Endodermal cell (in vitro differentiated cells): Measurements from ENCODE around the gene NRG2. TPM values are rescaled to one million over a fixed set of nuclear protein-coding genes. Genes with fewer than 3 reads are reported as not detected.

Experiments
- DNase-seq: peaks from one replicate; pipeline ENCODE4 v3.0.0-alpha.2; 2017
- H3K27ac ChIP-seq: 2 replicates; pipeline ENCODE4 v1.5.1; 2013; ENCODE audit warnings: mild to moderate bottlenecking, low read depth, low read length, moderate library complexity
- H3K27me3 ChIP-seq: 2 replicates; pipeline ENCODE4 v1.6.1; 2013; ENCODE audit warnings: mild to moderate bottlenecking, low read length, moderate library complexity; ENCODE audit not compliant: insufficient read depth, control insufficient read depth, poor library complexity, severe bottlenecking
- H3K36me3 ChIP-seq: 2 replicates; pipeline ENCODE4 v1.7.0; 2013; ENCODE audit warnings: mild to moderate bottlenecking, low read length, moderate library complexity; ENCODE audit not compliant: control insufficient read depth, insufficient read depth
- H3K4me1 ChIP-seq: one replicate; pipeline ENCODE4 v1.7.0; 2013; ENCODE audit warnings: low read length; ENCODE audit not compliant: control insufficient read depth, insufficient read depth
- H3K4me3 ChIP-seq: 2 replicates; pipeline ENCODE4 v1.5.1; 2013; ENCODE audit warnings: mild to moderate bottlenecking, low read length, moderate library complexity
- H3K9ac ChIP-seq: 2 replicates; pipeline ENCODE4 v1.6.1; 2013; ENCODE audit warnings: mild to moderate bottlenecking, low read length, moderate library complexity; ENCODE audit not compliant: poor library complexity, severe bottlenecking; ENCODE audit errors: extremely low read depth
- H3K9me3 ChIP-seq: 2 replicates; pipeline ENCODE4 v1.6.1; 2013; ENCODE audit warnings: mild to moderate bottlenecking, low read length, moderate library complexity; ENCODE audit not compliant: control insufficient read depth
- H3K27ac Mint-ChIP-seq: 2 replicates; pipeline ENCODE4 v1.8.0; 2020; ENCODE audit warnings: mixed read lengths
- H3K27me3 Mint-ChIP-seq: 2 replicates; pipeline ENCODE4 v1.8.0; 2021; ENCODE audit warnings: mild to moderate bottlenecking, mixed read lengths; ENCODE audit not compliant: insufficient read depth
- H3K36me3 Mint-ChIP-seq: 2 replicates; pipeline ENCODE4 v1.8.0; 2020; ENCODE audit warnings: low read depth, mixed read lengths
- H3K4me1 Mint-ChIP-seq: 2 replicates; pipeline ENCODE4 v1.8.0; 2020; ENCODE audit warnings: mixed read lengths
- H3K4me3 Mint-ChIP-seq: 2 replicates; pipeline ENCODE4 v1.8.0; 2020; ENCODE audit warnings: mild to moderate bottlenecking, moderate library complexity, mixed read lengths
- H3K9me3 Mint-ChIP-seq: 2 replicates; pipeline ENCODE4 v1.8.0; 2020; ENCODE audit warnings: mild to moderate bottlenecking, mixed read lengths
- WGBS, 2 experiments: methylation state at CpG; one replicate each; pipeline versions ENCODE4 v1.1.5 to v1.1.7; 2013; ENCODE audit warnings: missing lambda C conversion rate in 2 of 2, mixed read lengths in 1 of 2; ENCODE audit not compliant: insufficient coverage in 1 of 2, insufficient read length in 1 of 2; 5-methylcytosine and 5-hydroxymethylcytosine counted together
- total RNA-seq, 2 donors: library from RNA; stranded (reverse); fragmentation: NEBNext Ultra II Directional in 1 of 2; extraction: Animal tissue kit (Norgen Biotek cat#: 25700) in 1 of 2; gene quantifications; 2 replicates in 1 of 2; 3 replicates in 1 of 2; pipeline ENCODE4 v1.2.1, GENCODE V29; 2021
- TF ChIP-seq, protein P1 (sequence below): fragments of 200-600 bp; sonication (generic); conservative IDR thresholded peaks from 2 replicates; pipeline ENCODE4 v1.5.0; 2021; ENCODE audit warnings: antibody characterized with exemption, mild to moderate bottlenecking

NRG2 gene
- total RNA-seq, 2 donors from 2014 or later: 10.8 to 12.5 TPM

DNA sequence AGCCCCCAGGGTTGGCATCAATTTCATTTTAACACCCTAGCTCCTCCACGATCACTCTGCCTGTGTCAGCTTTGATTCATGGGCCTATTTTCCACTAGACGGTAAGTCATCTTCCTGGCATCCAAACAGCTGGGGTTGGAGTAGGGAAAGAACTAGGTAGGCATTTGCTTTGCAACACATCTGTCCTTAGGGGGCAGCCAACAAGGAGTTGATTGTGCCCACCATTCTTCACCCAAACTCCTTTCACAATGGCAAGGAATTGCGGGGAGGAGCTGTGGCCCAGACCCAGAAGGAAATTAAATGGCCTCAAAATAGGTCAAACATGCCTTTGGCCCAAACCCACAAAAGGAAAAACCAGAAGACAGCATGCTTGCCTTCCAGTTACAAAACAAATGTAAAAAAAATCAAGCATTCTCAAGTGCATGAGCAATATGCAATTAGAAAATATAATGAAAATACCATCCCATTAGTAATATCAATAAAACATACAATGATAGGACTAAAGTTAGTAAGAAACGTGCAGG, 71.8 kb downstream of the NRG2 start:
- Histone ChIP-seq H3K27ac (no peak overlapping the region), H3K27me3 (peaks cover 43% of the 10 kb centered on the region), H3K4me3 (no peak overlapping the region), H3K4me1 (no peaks in the 10 kb centered on the region), H3K36me3 (no peaks in the 10 kb centered on the region), H3K9me3 (no peaks in the 10 kb centered on the region), H3K9ac (no peak overlapping the region)
- DNase-seq: no peak
- H3K9me3 Mint-ChIP-seq: no peaks in the 10 kb centered on the region
- H3K27me3 Mint-ChIP-seq: peaks cover 56% of the 10 kb centered on the region
- TF ChIP-seq, protein P1, sequence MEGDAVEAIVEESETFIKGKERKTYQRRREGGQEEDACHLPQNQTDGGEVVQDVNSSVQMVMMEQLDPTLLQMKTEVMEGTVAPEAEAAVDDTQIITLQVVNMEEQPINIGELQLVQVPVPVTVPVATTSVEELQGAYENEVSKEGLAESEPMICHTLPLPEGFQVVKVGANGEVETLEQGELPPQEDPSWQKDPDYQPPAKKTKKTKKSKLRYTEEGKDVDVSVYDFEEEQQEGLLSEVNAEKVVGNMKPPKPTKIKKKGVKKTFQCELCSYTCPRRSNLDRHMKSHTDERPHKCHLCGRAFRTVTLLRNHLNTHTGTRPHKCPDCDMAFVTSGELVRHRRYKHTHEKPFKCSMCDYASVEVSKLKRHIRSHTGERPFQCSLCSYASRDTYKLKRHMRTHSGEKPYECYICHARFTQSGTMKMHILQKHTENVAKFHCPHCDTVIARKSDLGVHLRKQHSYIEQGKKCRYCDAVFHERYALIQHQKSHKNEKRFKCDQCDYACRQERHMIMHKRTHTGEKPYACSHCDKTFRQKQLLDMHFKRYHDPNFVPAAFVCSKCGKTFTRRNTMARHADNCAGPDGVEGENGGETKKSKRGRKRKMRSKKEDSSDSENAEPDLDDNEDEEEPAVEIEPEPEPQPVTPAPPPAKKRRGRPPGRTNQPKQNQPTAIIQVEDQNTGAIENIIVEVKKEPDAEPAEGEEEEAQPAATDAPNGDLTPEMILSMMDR: no peak
- H3K4me1 Mint-ChIP-seq: peaks cover 4% of the 10 kb centered on the region
- no peaks in the 10 kb centered on the region for H3K36me3 Mint-ChIP-seq
- H3K27ac Mint-ChIP-seq: no peak overlapping the region
- no peak overlapping the region for H3K4me3 Mint-ChIP-seq
- WGBS, 2 experiments: 80 to 88% methylated on average over 1 to 3 of the region's 4 CpGs

DNA sequence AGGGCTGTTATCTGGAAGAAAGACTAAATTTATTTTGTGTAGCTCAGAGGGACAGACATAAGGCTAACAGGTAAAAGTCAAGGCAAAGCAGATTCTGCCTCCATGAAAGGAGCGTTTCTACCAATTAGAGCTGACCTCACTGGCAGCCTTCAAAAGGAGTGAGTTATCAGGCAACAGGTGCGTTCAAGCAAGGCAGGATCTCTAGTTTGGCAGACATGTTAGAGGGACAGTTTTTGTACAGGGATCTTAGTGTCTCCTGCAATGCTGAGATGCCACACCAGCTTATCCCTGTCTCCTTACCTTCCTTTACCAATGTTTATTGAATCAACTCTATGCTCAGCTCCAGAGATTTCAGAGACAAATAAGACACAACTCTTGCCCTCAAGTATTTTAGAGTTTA, 73.8 kb downstream of the NRG2 start:
- H3K9me3 Mint-ChIP-seq: no peaks in the 10 kb centered on the region
- H3K27me3 Mint-ChIP-seq: peaks cover 52% of the 10 kb centered on the region
- H3K9me3 ChIP-seq: no peaks in the 10 kb centered on the region
- H3K4me1 Mint-ChIP-seq: no peaks in the 10 kb centered on the region
- H3K27me3 ChIP-seq: peaks cover 32% of the 10 kb centered on the region
- TF ChIP-seq, protein P1: no peak
- no peak overlapping the region for H3K27ac ChIP-seq
- DNase-seq: no peak
- H3K36me3 Mint-ChIP-seq: no peaks in the 10 kb centered on the region
- no peak overlapping the region for H3K27ac Mint-ChIP-seq
- no peak overlapping the region for H3K9ac ChIP-seq
- H3K4me1 ChIP-seq: no peaks in the 10 kb centered on the region
- WGBS, 2 experiments: 82 to 86% methylated on average over 2 of the region's 2 CpGs
- H3K36me3 ChIP-seq: no peaks in the 10 kb centered on the region
- no peak overlapping the region for H3K4me3 Mint-ChIP-seq
- H3K4me3 ChIP-seq: no peak overlapping the region

DNA sequence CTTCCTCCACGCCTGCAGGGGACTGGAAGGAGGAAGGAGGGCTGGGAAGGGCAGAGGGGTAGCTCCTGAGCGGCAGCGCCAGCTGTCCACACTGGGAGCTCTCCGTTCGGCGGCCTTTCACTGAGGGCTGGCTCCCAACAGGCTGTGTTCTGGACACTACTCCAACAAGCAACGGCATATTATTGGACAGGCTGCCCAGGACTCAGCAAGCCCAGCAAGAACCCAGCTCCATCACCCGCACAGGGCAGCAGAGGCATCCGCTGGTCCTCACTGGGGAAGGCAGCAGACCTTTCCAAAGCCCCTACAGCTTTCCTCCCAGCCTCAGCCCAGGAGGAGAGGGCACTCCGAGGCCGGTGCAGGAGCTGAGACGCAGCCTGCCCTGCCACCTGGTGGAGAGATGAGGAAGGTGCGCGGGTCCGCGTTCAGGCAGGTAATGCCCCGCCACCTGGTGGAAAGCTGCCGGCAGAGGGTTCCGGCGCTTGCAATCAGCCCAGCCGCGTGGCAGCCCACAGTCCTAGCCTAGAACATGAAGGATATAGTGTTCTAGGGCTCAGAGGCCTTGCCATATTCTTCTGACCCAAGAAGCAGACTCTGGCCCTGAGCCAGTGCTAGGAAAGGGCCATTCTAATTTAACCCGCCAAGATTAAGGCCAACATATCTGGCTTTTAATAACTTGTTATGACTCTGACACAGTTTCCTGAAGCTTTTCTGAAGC, 74.4 kb downstream of the NRG2 start:
- no peaks in the 10 kb centered on the region for H3K4me1 Mint-ChIP-seq
- H3K4me3 Mint-ChIP-seq: no peak overlapping the region
- no peaks in the 10 kb centered on the region for H3K9me3 Mint-ChIP-seq
- TF ChIP-seq, protein P1: peak; percentile 100
- Histone ChIP-seq H3K27me3 (peaks cover 38% of the 10 kb centered on the region), H3K36me3 (no peaks in the 10 kb centered on the region), H3K27ac (no peak overlapping the region), H3K4me3 (no peak overlapping the region), H3K9ac (no peak overlapping the region), H3K9me3 (no peaks in the 10 kb centered on the region), H3K4me1 (no peaks in the 10 kb centered on the region)
- no peaks in the 10 kb centered on the region for H3K36me3 Mint-ChIP-seq
- no peak overlapping the region for H3K27ac Mint-ChIP-seq
- peak; percentile 98 for DNase-seq
- peaks cover 50% of the 10 kb centered on the region for H3K27me3 Mint-ChIP-seq
- WGBS, 2 experiments: 34 to 58% methylated on average over 10 to 23 of the region's 23 CpGs
